ENCODE results near the gene BHLHA15.

DNA sequence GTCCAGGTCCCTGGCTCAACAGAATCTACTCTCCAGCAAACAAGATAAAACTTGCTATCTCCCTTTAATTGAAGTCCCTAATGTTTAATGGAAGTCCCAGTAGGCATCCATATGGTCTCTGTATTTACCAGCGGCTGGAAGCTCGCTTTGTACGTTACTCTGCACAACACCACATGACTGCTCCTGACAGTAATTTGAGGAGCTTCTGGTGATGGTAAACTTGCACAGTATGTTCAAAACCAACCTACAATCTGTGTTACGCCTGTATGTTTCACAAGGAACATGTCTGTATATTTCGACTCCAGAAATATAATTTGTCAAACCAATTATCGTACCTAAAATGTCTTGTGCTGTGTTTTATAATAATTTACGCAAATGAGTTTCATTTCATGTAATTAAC, 45.2 kb downstream of the BHLHA15 start:
- TF ChIP-seq, protein P1, sequence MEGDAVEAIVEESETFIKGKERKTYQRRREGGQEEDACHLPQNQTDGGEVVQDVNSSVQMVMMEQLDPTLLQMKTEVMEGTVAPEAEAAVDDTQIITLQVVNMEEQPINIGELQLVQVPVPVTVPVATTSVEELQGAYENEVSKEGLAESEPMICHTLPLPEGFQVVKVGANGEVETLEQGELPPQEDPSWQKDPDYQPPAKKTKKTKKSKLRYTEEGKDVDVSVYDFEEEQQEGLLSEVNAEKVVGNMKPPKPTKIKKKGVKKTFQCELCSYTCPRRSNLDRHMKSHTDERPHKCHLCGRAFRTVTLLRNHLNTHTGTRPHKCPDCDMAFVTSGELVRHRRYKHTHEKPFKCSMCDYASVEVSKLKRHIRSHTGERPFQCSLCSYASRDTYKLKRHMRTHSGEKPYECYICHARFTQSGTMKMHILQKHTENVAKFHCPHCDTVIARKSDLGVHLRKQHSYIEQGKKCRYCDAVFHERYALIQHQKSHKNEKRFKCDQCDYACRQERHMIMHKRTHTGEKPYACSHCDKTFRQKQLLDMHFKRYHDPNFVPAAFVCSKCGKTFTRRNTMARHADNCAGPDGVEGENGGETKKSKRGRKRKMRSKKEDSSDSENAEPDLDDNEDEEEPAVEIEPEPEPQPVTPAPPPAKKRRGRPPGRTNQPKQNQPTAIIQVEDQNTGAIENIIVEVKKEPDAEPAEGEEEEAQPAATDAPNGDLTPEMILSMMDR (IDR thresholded peaks at IDR 0.05; ENCODE audit: insufficient read depth, low read length), result no peak
- TF ChIP-seq POLR2AphosphoS5 (IDR thresholded peaks at IDR 0.05; ENCODE audit: low read depth), result no peak
- no peak for TF ChIP-seq GABPA (IDR thresholded peaks at IDR 0.05; ENCODE audit: low read depth)
- TF ChIP-seq, protein P2, sequence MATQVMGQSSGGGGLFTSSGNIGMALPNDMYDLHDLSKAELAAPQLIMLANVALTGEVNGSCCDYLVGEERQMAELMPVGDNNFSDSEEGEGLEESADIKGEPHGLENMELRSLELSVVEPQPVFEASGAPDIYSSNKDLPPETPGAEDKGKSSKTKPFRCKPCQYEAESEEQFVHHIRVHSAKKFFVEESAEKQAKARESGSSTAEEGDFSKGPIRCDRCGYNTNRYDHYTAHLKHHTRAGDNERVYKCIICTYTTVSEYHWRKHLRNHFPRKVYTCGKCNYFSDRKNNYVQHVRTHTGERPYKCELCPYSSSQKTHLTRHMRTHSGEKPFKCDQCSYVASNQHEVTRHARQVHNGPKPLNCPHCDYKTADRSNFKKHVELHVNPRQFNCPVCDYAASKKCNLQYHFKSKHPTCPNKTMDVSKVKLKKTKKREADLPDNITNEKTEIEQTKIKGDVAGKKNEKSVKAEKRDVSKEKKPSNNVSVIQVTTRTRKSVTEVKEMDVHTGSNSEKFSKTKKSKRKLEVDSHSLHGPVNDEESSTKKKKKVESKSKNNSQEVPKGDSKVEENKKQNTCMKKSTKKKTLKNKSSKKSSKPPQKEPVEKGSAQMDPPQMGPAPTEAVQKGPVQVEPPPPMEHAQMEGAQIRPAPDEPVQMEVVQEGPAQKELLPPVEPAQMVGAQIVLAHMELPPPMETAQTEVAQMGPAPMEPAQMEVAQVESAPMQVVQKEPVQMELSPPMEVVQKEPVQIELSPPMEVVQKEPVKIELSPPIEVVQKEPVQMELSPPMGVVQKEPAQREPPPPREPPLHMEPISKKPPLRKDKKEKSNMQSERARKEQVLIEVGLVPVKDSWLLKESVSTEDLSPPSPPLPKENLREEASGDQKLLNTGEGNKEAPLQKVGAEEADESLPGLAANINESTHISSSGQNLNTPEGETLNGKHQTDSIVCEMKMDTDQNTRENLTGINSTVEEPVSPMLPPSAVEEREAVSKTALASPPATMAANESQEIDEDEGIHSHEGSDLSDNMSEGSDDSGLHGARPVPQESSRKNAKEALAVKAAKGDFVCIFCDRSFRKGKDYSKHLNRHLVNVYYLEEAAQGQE (IDR thresholded peaks at IDR 0.05; ENCODE audit: insufficient replicate concordance, low read depth), result no peak
- TF ChIP-seq SPI1 (IDR thresholded peaks at IDR 0.05; ENCODE audit: borderline replicate concordance, low read depth), result no peak

Measured in HL-60 (cell line).